Tibial artery (tissue), 4 donors: Measurements from ENCODE around the gene RNF41.
A peak's percentile ranks its signal among the peaks of the same experiment; 100 is the strongest.

Experiments
- DNase-seq, 2 donors: peaks; one replicate each; pipeline ENCODE4 v3.0.0-alpha.2; 2019
- H3K27ac ChIP-seq, 2 donors: fragments of 200-600 bp; sonication (generic) in 1 of 2; 1 replicate in 1 of 2; 2 replicates in 1 of 2; pipeline ENCODE4 v1.5.1; 2018 to 2019; ENCODE audit warnings: mild to moderate bottlenecking in 1 of 2
- H3K27me3 ChIP-seq, 2 donors: fragments of 200-600 bp; sonication (generic) in 1 of 2; one replicate each; pipeline versions ENCODE4 v1.5.1 to v1.6.0; 2016 to 2019
- H3K36me3 ChIP-seq, 3 donors: fragments of 200-600 bp; sonication (generic) in 2 of 3; one replicate each; pipeline ENCODE4 v1.5.1; 2016 to 2019; ENCODE audit warnings: mild to moderate bottlenecking in 2 of 3
- H3K4me1 ChIP-seq, 4 donors: fragments of 200-600 bp; sonication (generic) in 2 of 4; 1 replicate in 3 of 4; 2 replicates in 1 of 4; pipeline ENCODE4 v1.5.1; 2016 to 2019
- H3K4me3 ChIP-seq, 2 donors: fragments of 200-600 bp; sonication (generic) in 1 of 2; 1 replicate in 1 of 2; 2 replicates in 1 of 2; pipeline ENCODE4 v1.5.1; 2018 to 2019; ENCODE audit warnings: mild to moderate bottlenecking in 2 of 2
- H3K9me3 ChIP-seq, 3 donors: fragments of 200-600 bp; sonication (generic) in 1 of 3; one replicate each; pipeline ENCODE4 v1.5.1; 2016 to 2019
- intact Hi-C: fragments of 100-400 bp; cut with DNase I; formaldehyde crosslinking; loops from one replicate; pipeline ENCODE4 v1.15.0; 2023; ENCODE audit warnings: low total_unique reads
- TF ChIP-seq, protein P1 (sequence below), 2 experiments: fragments of 200-600 bp in 1 of 2; fragments of 450-650 bp in 1 of 2; IDR thresholded peaks; one replicate each; pipeline ENCODE4 v1.5.1; 2017 to 2019; ENCODE audit warnings: antibody characterized with exemption in 2 of 2, mild to moderate bottlenecking in 1 of 2, moderate library complexity in 1 of 2

RNF41 gene

DNA sequence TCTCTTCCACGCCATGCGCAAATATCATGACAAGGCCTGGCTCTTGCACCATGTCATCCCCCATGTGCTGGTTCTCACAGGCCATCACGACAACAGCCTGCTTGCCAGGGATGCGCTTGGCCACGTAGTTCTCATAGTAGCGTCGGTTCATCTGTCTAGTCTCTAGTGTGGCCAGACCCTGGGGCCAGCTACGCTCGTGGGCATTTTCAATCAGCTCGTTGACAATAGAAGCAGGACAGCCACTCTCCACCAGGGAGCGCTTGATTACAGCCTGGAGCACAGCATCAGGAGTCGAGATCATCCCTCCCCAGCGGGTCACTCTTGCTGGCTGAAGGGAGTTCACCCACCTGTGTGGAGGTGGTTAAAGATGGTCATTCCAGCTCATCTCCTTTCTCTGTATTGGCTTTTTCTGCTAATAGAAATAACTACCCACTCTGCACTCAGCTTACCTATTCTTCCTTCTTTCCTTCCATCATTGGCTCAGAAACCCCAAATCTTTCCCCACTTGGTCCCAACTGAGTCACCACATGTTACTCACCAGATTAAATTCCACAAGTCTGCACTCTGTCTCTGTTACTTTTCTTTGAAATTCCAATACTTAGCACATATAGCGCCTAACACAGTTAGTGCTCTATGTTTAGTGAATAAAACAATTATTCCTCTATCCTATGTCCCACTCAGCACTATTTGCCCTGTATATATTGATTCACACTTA is 15.1 kb downstream of the RNF41 start:
- Histone ChIP-seq H3K9me3 (no peaks in the 10 kb centered on the region), H3K4me3 (no peak overlapping the region), H3K27ac (peak overlapping the region; percentile 5 to 12), H3K27me3 (no peaks in the 10 kb centered on the region), H3K4me1 (no peaks in the 10 kb centered on the region), H3K36me3 (peaks cover 55 to 70% (median 69%) of the 10 kb centered on the region in 3 donors)
- TF ChIP-seq, protein P1, sequence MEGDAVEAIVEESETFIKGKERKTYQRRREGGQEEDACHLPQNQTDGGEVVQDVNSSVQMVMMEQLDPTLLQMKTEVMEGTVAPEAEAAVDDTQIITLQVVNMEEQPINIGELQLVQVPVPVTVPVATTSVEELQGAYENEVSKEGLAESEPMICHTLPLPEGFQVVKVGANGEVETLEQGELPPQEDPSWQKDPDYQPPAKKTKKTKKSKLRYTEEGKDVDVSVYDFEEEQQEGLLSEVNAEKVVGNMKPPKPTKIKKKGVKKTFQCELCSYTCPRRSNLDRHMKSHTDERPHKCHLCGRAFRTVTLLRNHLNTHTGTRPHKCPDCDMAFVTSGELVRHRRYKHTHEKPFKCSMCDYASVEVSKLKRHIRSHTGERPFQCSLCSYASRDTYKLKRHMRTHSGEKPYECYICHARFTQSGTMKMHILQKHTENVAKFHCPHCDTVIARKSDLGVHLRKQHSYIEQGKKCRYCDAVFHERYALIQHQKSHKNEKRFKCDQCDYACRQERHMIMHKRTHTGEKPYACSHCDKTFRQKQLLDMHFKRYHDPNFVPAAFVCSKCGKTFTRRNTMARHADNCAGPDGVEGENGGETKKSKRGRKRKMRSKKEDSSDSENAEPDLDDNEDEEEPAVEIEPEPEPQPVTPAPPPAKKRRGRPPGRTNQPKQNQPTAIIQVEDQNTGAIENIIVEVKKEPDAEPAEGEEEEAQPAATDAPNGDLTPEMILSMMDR (IDR thresholded peaks at IDR 0.05): peak; percentile 53 to 62
- intact Hi-C loops: no loop called here
- peak; percentile 57 to 77 for DNase-seq

DNA sequence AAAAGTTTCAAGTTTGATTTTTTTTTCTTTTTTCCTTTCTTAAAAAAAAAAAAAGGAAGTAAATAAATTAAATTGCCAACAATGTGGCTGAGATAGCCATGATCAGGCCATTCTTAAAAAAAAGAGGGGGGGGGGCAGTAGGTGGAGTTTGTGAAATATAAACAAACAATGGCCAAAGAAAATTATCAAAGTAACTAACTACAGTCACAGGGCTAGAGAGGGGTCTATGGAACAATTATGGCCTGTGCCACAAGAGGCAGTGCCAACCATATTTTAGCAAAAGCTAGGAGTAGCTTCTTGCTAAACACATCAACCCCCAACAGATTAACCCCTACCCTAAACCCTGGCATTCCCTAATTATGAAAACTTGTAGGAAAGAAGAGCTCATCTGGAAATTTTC is 16.3 kb downstream of the RNF41 start:
- Histone ChIP-seq H3K4me1 (no peaks in the 10 kb centered on the region), H3K27me3 (no peaks in the 10 kb centered on the region), H3K9me3 (no peaks in the 10 kb centered on the region), H3K27ac (peak overlapping the region in 1 of 2 donors; percentile 11), H3K4me3 (no peak overlapping the region), H3K36me3 (peaks cover 43 to 58% (median 57%) of the 10 kb centered on the region in 3 donors)
- TF ChIP-seq, protein P1 (IDR thresholded peaks at IDR 0.05): no peak
- intact Hi-C loops: no loop called here
- no peak for DNase-seq

DNA sequence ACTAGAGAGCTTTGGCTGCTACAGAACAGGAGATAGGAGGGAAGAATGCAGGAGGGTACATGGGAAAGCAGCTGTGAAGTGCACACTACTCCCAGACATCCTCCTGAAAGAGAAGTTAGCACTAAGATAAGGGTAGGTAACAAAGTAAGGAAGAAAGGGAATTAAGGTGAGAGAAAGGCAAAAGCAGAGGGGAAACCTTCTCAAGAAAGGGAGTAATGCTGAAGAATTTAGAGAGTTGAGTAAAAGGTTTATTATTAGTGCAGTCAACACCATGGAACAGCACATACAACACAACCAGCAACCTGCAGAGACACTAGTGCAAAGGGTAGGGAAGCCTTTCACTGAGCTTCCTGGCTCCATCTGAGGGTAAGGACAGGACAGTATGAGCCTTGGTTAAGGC is 17.4 kb downstream of the RNF41 start:
- H3K4me1 ChIP-seq: no peaks in the 10 kb centered on the region
- TF ChIP-seq, protein P1 (IDR thresholded peaks at IDR 0.05): no peak
- intact Hi-C loops: no loop called here
- H3K36me3 ChIP-seq: peaks cover 32 to 46% (median 46%) of the 10 kb centered on the region in 3 donors
- DNase-seq: no peak
- H3K4me3 ChIP-seq: no peak overlapping the region
- H3K27ac ChIP-seq: no peak overlapping the region
- H3K27me3 ChIP-seq: no peaks in the 10 kb centered on the region
- no peaks in the 10 kb centered on the region for H3K9me3 ChIP-seq

GRCh38 chr12:56202838-56203237 is 18.9 kb downstream of the RNF41 start:
- no peaks in the 10 kb centered on the region for H3K4me1 ChIP-seq
- DNase-seq: no peak
- H3K27me3 ChIP-seq: no peaks in the 10 kb centered on the region
- H3K27ac ChIP-seq: no peak overlapping the region
- no peak overlapping the region for H3K4me3 ChIP-seq
- TF ChIP-seq, protein P1 (IDR thresholded peaks at IDR 0.05): no peak
- no peaks in the 10 kb centered on the region for H3K9me3 ChIP-seq
- peaks cover 19 to 32% (median 31%) of the 10 kb centered on the region in 3 donors for H3K36me3 ChIP-seq
- intact Hi-C loops: no loop called here

DNA sequence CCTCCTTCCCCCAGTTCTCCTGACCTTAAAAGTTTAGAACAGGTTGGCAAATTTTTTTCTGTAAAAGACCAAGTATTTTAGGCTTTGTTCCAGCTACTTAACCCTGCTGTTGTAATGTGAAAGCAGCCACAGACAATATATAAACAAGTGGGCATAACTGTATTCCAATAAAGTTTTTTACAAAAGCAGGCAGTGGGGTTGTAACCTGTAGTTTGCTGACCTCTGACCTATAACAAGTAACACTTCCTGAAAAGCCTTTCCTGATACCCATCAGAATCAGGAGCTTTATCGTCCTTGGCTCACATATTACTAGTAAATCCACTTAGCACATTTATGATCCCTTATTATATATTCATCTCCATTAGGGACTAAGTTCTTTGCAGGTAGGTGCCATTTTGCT is 19.4 kb downstream of the RNF41 start:
- TF ChIP-seq, protein P1 (IDR thresholded peaks at IDR 0.05): no peak
- H3K4me3 ChIP-seq: no peak overlapping the region
- peaks cover 14 to 27% (median 27%) of the 10 kb centered on the region in 3 donors for H3K36me3 ChIP-seq
- no peak overlapping the region for H3K27ac ChIP-seq
- DNase-seq: no peak
- intact Hi-C loops: no loop called here
- peaks cover 0 to 3% (median 0%) of the 10 kb centered on the region in 4 donors for H3K4me1 ChIP-seq
- H3K9me3 ChIP-seq: no peaks in the 10 kb centered on the region
- no peaks in the 10 kb centered on the region for H3K27me3 ChIP-seq
